HG03095 (cell line): ENCODE measurements around the gene HABP4.

Experiments
- ATAC-seq: cut with Tn5 transposase; IDR thresholded peaks from one replicate; pipeline ENCODE4 v1.9.1; 2021; ENCODE audit warnings: moderate library complexity; ENCODE audit not compliant: unreplicated experiment

HABP4 gene

DNA sequence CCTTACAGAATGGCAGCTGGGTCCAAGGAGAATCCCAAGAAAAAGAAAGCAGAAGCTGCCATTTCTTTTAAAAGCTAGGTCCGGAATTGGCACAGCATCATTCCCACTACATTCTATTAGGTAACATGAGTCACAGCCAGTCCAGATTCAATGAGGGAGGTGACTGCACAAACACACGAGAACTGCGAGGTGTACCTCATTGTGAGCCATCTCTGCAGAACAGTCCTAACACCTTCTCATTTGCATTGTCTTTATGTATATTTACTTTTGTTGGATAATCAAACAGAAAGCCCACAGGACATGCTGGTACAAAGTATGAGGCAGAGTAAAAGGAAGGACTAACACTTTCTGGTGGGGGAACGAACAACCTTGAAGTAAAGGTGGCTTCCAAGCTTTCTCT is 14.6 kb upstream of the HABP4 start:
- no peak for ATAC-seq

DNA sequence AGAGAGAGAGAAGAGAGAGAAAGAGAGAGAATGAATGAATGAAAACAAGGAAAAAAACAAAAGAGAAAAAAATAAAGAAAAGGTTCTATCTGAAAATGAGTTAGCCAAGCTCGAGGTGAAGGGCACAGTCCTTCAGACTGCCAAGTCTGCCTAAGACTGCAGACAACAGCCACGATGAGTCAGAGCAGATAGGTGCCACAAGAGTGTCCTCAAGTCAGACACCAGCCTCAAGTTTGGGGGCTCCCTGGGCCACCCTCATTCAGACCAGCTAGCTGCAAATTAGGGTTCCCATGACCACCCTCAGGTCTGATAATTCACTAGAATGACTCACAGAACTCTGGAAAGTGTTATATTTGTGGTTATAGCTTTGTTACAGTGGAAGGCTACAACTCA is 13.9 kb upstream of the HABP4 start:
- no peak for ATAC-seq

DNA sequence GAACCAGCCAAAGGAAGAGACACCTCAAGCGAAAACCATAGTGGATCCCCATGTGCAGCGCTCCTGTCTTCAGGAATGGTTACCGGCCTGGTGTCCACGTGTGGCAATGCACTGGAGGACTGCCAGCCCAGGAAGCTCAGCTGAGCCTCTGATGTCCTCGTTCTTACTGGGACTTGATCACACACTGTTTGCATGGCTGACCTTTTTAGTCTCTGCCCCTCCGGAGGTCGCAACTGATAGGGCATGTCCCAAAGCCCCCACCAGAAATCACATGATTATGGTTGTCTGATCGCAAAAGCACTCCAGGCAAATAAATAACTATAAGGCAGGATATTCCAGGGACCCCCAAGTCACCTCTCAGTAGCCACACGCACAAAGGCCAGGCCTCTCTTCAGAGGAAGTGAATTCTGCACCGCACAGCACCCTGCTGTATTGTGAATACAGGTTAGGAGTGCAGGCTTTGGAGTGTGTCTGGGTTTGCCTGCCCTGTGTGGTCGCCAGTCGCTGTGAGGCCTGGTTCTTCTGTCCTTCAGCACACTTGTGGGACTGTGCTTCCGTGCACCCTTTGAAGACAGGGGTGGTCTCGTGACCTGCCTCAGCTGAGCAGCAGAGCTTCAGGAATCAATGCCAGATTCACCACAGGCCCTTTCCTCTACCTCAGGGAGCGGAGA is 13.4 kb upstream of the HABP4 start:
- no peak for ATAC-seq

DNA sequence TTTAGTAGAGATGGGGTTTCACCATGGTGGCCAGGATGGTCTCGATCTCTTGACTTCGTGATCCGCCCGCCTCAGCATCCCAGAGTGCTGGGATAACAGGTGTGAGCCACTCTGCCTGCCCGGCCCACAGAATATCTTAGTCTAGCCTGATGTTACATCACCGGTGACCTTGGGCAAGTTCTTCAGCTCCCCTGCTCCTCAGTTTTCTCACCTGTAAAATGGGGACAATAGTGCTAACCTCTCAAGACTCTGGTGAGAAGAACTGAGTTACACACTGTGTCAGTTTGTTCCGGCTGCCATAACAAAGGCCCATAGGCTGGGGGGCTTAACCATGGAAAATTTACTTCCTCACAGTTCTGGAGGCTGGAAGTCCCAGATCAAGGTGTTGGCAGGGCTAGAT is 12.5 kb upstream of the HABP4 start:
- no peak for ATAC-seq

DNA sequence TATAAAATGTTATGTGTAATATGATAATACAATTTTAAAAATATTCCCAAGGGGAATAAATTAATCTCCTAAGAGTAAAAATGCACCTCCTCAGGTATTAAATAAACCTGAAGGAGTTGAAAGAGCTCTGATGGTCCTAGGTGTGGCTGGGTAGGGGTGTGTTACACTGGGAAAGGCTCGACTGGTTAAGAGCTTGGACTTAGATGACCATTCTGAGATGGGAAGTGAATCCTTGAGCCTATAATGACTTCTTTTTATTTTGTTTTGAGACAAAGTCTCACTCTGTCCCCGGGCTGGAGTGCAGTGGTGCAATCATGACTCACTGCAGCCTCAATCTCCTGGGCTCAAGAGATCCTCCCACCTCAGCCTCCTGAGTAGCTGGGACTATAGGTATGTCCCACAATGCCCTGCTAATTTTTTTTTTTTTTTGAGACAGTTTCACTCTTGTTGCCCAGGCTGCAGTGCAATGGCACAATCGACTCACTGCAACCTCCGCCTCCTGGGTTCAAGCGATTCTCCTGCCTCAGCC is 9.2 kb upstream of the HABP4 start:
- no peak for ATAC-seq

DNA sequence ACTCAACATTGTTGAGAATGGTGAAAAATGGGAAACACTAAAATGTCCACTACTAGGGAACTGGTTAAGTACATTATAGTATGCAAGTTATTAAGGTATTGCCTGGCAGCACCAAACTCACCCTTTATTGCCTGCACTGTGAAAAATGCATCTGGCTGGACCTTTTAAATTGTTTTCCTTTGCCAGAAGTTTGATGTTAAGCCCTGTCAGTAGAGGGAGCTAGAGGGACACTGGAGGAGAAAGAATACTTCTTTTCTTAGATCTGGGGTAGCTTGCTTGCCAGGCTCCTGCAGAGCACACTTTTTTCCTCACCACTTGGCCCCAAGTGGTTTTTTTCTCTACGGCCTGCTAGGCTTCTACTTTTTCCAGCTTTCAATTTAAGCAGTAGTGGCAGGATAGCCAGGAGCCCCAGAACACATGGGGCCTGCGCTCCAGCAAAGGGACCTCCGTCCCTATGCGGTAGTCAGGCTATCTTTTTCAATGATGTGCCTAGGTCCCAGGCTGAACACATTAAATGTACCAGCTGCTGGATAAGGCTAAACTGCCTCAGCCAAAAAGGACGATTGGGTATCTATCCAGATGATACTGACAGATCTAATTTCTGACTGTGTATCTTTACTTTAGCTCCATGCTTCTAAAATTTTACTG is 8.0 kb upstream of the HABP4 start:
- ATAC-seq: no peak

DNA sequence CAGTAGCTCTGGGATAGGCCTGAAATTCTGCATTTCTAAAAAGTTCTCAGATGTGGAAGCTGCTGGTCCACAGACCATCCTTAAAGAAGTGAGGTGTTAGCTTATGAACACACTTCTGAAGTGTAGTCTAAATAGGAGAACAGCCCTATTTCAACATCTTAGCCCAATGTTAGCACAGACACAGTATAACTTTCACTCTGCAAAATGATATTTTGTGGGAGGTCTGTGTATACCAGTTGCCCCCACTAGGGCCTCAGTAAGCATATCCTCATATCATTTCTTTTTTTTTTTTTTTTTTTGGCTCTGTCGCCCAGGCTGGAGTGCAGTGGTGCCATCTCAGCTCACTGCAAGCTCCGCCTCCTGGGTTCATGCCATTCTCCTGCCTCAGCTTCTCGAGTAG is 7.5 kb upstream of the HABP4 start:
- ATAC-seq: no peak

DNA sequence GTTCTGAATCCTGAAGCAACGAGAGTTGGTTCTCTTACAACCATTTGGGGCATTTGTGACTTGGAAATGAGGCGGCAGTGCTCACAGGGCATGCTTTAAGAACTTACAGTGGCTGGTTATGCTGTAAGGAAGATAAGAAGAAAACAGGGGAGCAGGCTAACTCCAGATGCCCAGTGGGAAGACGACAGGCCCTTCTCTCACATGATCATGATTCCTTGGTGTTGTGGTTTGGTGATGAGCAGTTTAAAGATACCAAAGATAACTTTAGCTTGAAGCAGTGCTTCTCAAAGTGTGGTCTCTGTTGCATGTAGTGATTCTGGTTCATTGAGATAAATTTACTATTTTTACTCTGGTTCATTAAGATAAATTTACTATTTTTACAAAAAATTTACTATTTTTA is 2.6 kb upstream of the HABP4 start:
- ATAC-seq: no peak

DNA sequence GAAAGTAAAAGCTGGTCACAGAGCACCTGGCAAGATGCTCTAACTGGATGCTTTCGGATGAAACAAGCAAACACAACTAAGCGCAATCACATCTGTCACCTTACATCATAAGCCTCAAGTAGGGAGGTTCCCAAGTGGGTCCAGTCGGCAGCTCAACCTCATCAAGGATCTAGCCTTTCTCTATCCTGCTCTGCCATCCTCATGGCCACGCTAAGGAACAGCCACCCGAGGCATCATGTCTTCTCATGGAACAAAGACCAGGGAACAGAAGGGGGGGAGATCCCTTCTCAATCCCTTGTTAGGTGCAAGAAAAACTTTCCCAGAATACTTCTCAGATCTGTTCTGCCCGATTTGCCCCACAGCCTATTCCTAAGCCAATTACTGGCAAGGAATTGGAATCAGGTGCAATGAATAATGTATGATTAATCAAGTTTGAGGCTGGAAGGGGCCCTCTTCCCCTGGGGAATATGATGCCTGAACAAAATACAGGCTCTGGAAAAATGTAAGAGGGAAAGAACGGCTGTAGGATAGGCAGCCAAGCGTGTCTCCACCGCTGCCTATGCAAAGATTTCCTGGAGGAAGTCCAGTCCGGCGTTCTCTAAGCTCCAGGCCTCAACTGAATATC is 1.3 kb upstream of the HABP4 start:
- ATAC-seq: no peak

DNA sequence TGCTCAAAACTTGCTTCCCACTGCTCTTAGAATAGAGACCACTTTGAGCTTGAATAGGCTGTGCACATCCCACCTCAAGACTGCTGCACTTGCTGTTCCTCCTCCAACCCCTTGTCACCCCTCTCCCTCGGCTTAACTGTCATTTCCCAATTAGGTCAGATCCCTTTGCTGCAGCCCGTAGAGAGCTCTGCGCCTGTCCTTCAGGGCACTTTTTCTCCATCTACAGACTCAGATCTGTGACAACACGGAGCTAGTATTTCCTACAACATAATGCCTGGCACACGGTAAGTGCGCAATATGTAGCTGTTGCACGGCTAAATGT is 485 bp upstream of the HABP4 start:
- peak; percentile 11 for ATAC-seq

DNA sequence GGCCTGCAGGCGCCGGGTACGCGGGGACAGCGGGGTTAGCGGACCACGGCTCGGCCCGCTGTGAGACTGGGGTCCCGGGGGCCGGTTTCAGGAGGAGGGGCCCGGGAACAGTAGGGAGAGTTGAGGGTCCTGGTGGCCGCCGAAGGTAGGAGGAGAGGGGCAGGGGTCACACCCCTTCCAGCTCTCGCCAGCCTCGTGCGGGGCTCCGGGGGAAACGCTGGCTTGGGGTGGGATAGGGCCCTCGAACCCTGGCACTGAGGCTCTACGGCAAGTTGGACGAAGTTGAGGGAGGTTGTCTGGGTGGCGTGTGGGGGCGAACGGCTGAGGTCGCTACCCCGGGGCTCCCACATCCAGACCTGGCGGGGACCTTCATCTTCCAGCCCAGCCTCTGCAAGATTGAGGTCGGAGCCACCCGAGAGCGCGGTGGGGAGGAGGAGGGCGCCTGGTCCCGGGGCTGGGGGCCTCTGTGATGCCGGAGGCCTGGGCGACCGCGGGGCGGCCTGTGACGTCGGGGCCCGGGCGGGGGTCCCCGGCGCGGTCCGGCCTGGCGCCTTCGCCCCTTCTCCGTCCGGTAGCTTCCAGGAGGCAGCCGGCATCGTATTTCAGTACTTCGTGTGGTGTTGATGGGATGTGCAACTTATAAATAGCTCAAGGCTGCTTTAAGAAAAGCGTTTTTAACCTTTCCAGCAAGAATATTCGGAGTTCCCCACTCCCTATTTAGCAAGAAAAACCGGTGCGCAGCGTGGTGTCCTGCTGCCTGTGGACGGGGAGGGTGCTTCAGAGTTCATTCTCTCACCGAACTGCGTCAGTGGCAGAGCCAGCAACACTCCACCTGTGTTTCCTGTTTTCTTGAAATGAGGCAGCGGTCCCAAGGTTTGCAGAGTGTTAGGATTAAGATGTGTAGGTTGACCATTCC is 902 bp downstream of the HABP4 start:
- peak; percentile 5 for ATAC-seq

DNA sequence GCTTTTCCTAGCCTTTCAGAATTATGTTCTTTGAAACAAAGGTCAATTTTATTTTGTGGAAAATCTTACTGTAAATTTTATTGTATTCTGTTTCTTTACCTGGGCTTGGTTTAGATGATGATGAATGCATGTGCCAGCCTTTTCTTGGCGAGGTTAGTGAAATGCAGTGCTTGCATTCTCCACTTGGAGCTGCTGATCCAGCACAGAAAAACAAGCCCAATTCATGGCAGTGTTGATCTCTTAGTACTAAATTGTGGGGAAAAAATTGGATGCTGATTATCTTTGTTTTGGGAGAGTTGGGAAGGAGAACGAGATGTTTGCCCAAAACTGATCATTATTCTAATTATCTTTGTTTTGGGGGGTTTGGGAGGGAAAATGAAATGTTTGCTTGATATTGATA is 3.7 kb downstream of the HABP4 start:
- ATAC-seq: no peak

DNA sequence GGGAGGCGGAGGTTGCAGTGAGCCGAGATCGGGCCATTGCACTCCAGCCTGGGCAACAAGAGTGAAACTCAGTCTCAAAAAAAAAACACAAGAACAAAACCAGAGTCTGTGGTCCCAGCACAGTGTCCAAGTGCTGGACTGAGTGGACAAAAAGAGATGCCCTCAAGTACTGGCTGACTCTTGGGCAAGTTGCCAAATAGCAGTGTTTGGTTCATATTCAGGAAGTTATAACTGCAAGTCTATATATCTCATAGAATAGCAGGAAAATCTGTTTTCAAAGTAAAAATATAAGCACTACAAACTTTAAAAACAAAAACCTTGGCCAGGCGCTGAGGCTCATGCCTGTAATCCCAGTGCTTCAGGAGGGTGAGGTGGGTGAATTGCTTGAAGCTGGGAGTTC is 7.3 kb downstream of the HABP4 start:
- no peak for ATAC-seq

DNA sequence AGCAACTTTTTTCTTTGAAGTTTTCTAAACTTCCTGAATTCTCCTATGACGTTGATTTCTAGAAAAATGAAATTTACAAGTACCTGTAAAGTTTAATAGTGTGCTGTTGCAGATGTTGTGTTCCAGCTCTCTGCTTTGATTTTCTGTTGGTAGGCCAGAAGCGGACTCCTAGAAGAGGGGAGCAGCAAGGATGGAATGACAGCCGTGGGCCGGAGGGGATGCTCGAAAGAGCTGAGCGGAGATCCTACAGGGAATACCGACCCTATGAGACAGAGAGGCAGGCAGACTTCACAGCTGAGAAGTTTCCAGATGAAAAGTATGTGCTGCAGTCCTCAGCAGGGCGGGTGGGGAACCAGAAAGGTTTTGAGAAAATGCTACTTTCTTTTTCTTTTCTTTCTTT is 8.3 kb downstream of the HABP4 start:
- no peak for ATAC-seq

DNA sequence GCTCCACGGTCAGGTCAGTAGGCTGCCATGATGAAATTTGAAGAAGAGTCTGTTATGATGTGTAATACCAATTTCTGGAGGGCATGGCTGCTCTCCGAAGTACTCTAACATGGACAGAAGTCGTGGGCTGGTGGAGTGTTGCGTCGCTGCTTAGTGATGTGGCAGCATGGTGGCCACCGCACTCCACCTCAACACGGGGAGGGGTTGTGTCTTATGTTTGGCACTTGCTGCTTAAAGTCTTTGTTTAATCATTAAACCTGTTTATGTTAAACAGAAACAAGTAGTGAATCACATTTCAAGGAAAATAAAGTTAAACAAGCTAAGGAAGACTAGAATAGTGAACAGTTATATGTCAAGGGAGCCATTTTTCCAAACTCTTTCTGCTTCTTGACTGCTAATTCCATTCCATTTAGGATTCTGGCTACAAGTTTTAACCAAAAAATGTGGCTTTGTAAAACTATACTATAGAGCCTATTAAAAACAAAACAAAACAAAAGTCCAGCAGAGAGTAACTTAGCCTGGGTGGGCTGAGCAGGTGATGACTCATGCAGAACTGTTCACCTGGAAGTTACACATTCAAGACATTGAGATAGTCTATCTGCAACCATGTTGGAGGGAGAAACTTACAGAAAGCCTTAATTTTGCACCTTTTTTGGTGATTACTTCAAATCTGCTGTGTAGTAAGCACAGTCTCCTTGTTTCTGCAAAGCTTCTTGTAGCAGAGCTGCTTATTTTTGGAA is 9.5 kb downstream of the HABP4 start:
- ATAC-seq: no peak

DNA sequence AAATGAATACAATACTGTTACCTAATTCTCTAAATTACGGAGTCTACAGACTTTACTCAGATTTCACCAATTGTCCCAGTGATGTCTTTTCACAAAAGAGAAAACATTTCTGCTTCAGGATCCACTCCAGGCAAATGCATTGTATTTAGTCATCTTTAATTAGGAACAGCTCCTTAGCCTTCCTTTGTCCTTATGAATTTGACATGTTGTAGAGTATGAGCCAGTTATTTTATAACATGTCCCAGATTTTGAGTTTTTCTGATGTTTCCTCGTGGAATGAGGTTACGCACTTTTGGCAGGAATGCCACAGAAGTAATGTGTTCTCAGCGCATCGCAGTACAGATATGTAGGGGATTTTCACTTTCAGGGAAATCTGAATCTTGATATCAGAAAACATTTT is 10.5 kb downstream of the HABP4 start:
- no peak for ATAC-seq

DNA sequence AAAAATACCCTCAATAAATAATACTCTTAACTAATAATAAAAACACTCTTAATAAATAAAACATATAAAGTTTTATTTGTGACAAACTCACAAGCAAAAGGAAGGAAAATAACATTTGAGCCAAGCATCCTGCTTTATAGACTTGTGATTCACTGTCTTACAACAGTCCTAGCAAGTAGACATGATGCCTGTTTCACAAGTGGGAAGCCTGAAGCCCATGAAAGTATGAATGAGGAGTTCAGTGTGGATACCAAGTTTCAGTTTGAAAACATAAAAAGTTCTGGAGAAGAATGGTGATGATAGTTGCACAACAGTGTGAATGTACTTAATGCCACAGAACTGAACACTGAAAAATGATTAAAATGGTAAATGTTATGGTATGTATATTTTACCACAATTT is 10.9 kb downstream of the HABP4 start:
- no peak for ATAC-seq

DNA sequence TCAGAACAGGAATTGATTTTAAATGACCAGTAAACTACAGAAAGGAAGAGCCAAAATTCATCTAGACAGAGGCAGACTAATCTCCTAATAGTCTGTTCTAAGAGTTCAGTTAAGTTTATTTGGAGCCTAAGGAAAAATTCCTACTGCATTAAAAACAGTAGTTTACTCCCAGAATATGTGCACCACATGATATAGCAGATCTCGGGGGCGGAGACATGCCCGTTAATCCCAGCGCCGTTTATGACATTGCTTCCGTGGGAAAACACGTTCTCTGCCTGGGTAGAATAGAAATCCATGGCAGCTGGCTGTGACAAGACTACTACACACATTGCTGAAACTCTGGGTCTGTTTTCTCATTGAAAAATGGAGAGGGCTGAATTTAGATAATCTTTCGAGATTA is 11.4 kb downstream of the HABP4 start:
- ATAC-seq: no peak

DNA sequence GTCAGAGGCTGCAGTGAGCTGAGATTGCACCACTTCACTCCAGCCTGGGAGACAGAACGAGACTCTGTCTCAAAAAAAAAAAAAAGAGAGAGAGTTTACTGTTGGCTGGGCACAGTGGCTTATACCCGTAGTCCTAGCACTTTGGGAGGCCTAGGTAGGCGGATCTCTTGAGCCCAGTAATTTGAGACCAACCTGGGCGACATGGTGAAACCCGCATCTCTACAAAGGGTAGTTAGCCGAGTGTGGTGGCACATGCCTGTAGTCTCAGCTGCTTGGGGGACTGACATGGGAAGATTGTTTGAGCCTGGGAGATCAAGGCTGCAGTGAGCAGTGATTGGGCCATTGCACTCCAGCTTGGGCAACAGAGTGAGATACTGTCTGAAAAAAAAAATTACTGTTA is 12.6 kb downstream of the HABP4 start:
- no peak for ATAC-seq

DNA sequence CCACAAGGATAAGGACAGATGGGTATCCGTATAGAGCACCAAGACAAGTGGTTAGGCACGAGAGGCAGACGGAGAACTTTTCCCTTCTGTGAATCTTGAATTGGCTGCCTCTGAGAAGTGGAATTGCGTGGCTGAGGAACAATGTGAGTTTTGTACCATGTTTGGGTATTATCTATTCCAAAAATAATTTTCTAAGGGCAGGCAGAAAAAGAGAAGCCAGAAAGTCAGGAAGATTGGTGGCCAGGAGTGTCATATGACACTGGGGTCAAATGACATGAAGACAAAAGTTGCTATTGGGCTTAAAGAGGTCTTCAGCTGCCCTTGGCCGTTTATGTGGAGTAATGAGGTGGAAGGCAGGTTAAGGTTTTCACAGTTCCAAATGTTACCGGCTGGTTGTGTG is 14.5 kb downstream of the HABP4 start:
- no peak for ATAC-seq

DNA sequence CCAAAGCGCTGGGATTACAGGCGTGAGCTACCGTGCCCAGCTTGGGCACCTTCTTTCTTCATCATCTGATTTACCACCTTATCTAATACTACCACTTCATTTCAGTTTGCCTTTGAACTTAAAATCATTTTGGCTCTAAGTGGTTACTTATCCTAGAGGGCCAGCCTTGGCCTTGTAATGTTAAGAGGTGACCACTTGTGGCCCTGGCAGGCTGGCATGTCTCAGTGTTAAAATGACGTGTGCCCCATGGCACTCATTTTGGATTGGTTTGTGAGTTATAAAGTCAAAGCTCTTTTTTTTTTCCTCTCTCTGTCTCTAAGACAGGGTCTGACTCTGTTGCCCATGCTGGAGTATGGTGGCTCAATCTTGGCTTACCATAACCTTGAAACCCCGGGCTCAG is 17.8 kb downstream of the HABP4 start:
- no peak for ATAC-seq
